Testis (tissue), 2 donors: Measurements from ENCODE around the gene KCNQ1.

Source experiments
- CTCF ChIP-seq, 3 experiments: fragments of 450-650 bp in 2 of 3; fragments of 200-600 bp in 1 of 3; sonication (generic) in 1 of 3; IDR thresholded peaks; one replicate each; pipeline ENCODE4 v1.5.1; 2016 to 2019; ENCODE audit warnings: antibody characterized with exemption in 3 of 3, mild to moderate bottlenecking in 2 of 3, moderate library complexity in 1 of 3
- POLR2A ChIP-seq: fragments of 450-650 bp; IDR thresholded peaks from one replicate; pipeline ENCODE4 v1.6.1; 2017; ENCODE audit warnings: antibody characterized with exemption, mild to moderate bottlenecking, moderate library complexity

DNA sequence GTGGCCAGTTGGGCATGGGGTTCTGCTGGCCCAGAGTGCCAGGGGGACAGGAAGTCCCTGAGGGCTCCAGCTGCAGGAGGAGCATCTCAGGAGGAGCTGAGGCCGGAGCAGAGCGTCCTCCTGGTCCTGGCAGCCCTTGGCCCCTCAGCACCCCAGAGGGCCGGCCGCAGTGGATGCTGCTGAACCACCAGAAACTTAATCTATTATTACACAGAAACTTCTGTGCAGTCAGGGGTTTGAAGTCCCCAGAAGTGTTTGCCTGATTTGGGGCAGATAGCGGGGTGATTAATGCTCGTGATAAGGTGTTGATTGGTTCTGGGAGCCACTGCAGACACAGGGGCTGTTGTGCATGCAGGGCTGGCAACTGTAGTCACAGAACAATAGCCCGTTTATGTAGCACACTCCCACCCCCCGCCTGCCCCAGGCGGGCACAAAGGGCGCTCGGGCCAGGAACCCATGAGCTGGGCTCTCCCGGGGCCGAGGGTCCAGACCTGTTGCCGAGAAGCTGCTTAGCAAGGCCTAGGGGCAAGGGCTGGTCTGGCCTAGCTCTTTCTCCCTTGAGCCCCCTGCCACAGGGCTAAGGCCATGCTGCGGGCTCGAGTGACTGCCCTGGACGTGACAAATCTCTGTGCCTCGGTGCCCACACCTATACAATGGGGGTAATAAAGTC is 284.0 kb downstream of the KCNQ1 start:
- no peak for TF ChIP-seq CTCF (IDR thresholded peaks at IDR 0.05)
- no peak for TF ChIP-seq POLR2A
